ENCODE measurements around the gene ADAMTS8. TPM values are rescaled to one million over a fixed set of nuclear protein-coding genes. Genes with fewer than 3 reads are reported as not detected.

Gene ADAMTS8
- total RNA-seq, 1 donor from 2014 or later, result 0.22 TPM

GRCh38 chr11:130458410-130458729 lies 30.0 kb upstream of the ADAMTS8 start:
- no peak overlapping the region for H3K27ac Mint-ChIP-seq
- TF ChIP-seq CTCF (IDR thresholded peaks at IDR 0.05; ENCODE audit: unreplicated experiment), result no peak

GRCh38 chr11:130457623-130458409 lies 29.4 kb upstream of the ADAMTS8 start:
- no peaks in the 10 kb centered on the region for H3K36me3 Mint-ChIP-seq (ENCODE audit: insufficient read depth)

More at GRCh38 chr11:130458410-130458729, 30.0 kb upstream of the ADAMTS8 start:
- Mint-ChIP-seq H3K36me3 (ENCODE audit: insufficient read depth) (no peaks in the 10 kb centered on the region), H3K9me3 (ENCODE audit: low read depth) (no peaks in the 10 kb centered on the region), H3K4me3 (ENCODE audit: low read depth) (no peak overlapping the region), H3K4me1 (ENCODE audit: low read depth) (no peaks in the 10 kb centered on the region), H3K27me3 (peaks cover 33% of the 10 kb centered on the region)
- DNase-seq (ENCODE audit: low spot score, unreplicated experiment), result no peak

GRCh38 chr11:130456286-130456685 lies 27.9 kb upstream of the ADAMTS8 start:
- no peaks in the 10 kb centered on the region for H3K4me1 Mint-ChIP-seq (ENCODE audit: low read depth)
- H3K27me3 Mint-ChIP-seq, result peaks cover 48% of the 10 kb centered on the region
- no peak for DNase-seq (ENCODE audit: low spot score, unreplicated experiment)
- no peaks in the 10 kb centered on the region for H3K9me3 Mint-ChIP-seq (ENCODE audit: low read depth)
- no peak for TF ChIP-seq CTCF (IDR thresholded peaks at IDR 0.05; ENCODE audit: unreplicated experiment)
- no peak overlapping the region for H3K4me3 Mint-ChIP-seq (ENCODE audit: low read depth)
- no peaks in the 10 kb centered on the region for H3K36me3 Mint-ChIP-seq (ENCODE audit: insufficient read depth)
- H3K27ac Mint-ChIP-seq, result no peak overlapping the region

More at GRCh38 chr11:130457623-130458409, 29.4 kb upstream of the ADAMTS8 start:
- no peaks in the 10 kb centered on the region for H3K9me3 Mint-ChIP-seq (ENCODE audit: low read depth)
- no peak for DNase-seq (ENCODE audit: low spot score, unreplicated experiment)
- H3K4me1 Mint-ChIP-seq (ENCODE audit: low read depth), result no peaks in the 10 kb centered on the region
- H3K4me3 Mint-ChIP-seq (ENCODE audit: low read depth), result no peak overlapping the region
- H3K27me3 Mint-ChIP-seq, result peaks cover 37% of the 10 kb centered on the region
- no peak for TF ChIP-seq CTCF (IDR thresholded peaks at IDR 0.05; ENCODE audit: unreplicated experiment)
- H3K27ac Mint-ChIP-seq, result no peak overlapping the region

GRCh38 chr11:130455483-130456127 lies 27.2 kb upstream of the ADAMTS8 start:
- Mint-ChIP-seq H3K27me3 (peaks cover 55% of the 10 kb centered on the region), H3K36me3 (ENCODE audit: insufficient read depth) (no peaks in the 10 kb centered on the region), H3K9me3 (ENCODE audit: low read depth) (no peaks in the 10 kb centered on the region), H3K27ac (no peak overlapping the region), H3K4me3 (ENCODE audit: low read depth) (no peak overlapping the region), H3K4me1 (ENCODE audit: low read depth) (no peaks in the 10 kb centered on the region)
- no peak for DNase-seq (ENCODE audit: low spot score, unreplicated experiment)
- TF ChIP-seq CTCF (IDR thresholded peaks at IDR 0.05; ENCODE audit: unreplicated experiment), result no peak

- TF ChIP-seq CTCF (IDR thresholded peaks at IDR 0.05; ENCODE audit: unreplicated experiment), result no peak
- peaks cover 62% of the 10 kb centered on the region for H3K27me3 Mint-ChIP-seq
- DNase-seq (ENCODE audit: low spot score, unreplicated experiment), result no peak
- H3K9me3 Mint-ChIP-seq (ENCODE audit: low read depth), result no peaks in the 10 kb centered on the region
- H3K36me3 Mint-ChIP-seq (ENCODE audit: insufficient read depth), result no peaks in the 10 kb centered on the region
- H3K4me3 Mint-ChIP-seq (ENCODE audit: low read depth), result no peak overlapping the region
- no peak overlapping the region for H3K27ac Mint-ChIP-seq
- H3K4me1 Mint-ChIP-seq (ENCODE audit: low read depth), result peaks cover 3% of the 10 kb centered on the region
Observed at GRCh38 chr11:130454491-130455252, 26.3 kb upstream of the ADAMTS8 start.
